ENCODE results near the gene CAPRIN1. TPM values are rescaled to one million over a fixed set of nuclear protein-coding genes. Genes with fewer than 3 reads are reported as not detected.

The CAPRIN1 gene
- total and polyA plus RNA-seq, 2 of the 8 experiments (the other 6 are each of a cell fraction or from before 2014, with no cell fraction given): 221 to 317 TPM

DNA sequence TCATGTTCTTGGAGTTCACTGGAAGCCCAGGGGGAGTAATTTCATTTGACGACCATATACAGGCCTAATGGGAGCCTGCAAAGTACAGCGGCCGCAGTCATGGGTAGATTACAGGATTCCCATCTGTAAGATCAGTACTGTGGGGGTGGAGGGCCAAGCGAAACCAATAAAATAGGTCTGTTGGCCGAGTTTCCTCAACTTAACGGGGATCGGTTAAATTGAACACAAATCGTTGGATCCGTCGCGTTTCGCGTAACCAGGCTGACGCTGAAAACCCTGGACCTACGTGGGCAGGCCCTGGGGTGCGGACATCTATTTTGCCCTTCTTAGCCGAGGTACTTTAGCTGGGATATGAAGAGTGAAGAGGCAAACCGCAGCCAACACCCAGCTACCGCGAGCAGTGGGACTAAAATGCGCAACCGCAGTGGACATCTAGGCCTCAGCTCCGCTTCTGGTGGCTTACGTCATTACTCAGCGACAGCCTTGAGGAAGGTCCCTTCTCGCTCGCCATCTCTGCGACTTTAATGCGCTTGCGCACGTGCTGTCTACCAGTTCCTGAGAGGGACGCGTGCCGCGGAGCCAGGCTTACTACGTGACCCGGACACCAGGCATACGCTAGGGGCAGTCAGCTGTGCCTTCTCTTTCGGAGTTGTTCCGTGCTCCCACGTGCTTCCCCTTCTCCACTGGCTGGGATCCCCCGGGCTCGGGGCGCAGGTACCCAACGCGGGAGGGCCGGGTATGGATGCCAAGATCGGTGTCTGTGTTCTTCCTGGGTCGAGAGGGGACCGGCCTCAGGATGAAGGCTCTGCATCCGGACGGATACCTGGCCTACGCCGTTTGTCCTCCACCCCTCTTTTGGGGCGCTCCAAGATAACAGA lies 53.8 kb downstream of the CAPRIN1 start, which contains the start of gene NAT10 (continued):
- TF ChIP-seq TAF1 (IDR thresholded peaks at IDR 0.05; ENCODE audit: low read depth, low read length): peak; percentile 96
- peak in 1 of 2 experiments; percentile 94; a peak in 2 of 4 replicates for TF ChIP-seq HDAC2 (IDR thresholded peaks at IDR 0.05; ENCODE audit: borderline replicate concordance in 1 of 2, low read depth in 2 of 2, low read length in 2 of 2)
- peak; percentile 36 for TF ChIP-seq CEBPB (IDR thresholded peaks at IDR 0.05; ENCODE audit: low read depth, low read length)
- peak; percentile 78; the same call in 1 of the 2 replicates for TF ChIP-seq JUND (IDR thresholded peaks at IDR 0.05; ENCODE audit: low read length)
- TF ChIP-seq MAFK (IDR thresholded peaks at IDR 0.05; ENCODE audit: low read depth, low read length): no peak
- no peak for TF ChIP-seq SIRT6 (IDR thresholded peaks at IDR 0.05; ENCODE audit: low read length)
- no peak for TF ChIP-seq POU5F1 (IDR thresholded peaks at IDR 0.05; ENCODE audit: low read depth, low read length)
- peak; percentile 83; the same call in 1 of the 2 replicates for TF ChIP-seq CHD2 (IDR thresholded peaks at IDR 0.05; ENCODE audit: low read length)
- TF ChIP-seq POLR2AphosphoS5 (IDR thresholded peaks at IDR 0.05; ENCODE audit: low read depth, low read length): peak; percentile 100
- TF ChIP-seq CHD1 (IDR thresholded peaks at IDR 0.05; ENCODE audit: low read depth, low read length): no peak
- no peak for TF ChIP-seq RAD21 (IDR thresholded peaks at IDR 0.05 in 1 of 2, conservative IDR thresholded peaks at IDR 0.05 in 1 of 2; ENCODE audit: low read depth in 2 of 2, low read length in 2 of 2)
- TF ChIP-seq ASH2L (IDR thresholded peaks at IDR 0.05; ENCODE audit: low read length): peak; percentile 69
- TF ChIP-seq NRF1 (IDR thresholded peaks at IDR 0.05; ENCODE audit: low read depth, low read length): peak; percentile 76
- no peak for TF ChIP-seq TEAD4 (IDR thresholded peaks at IDR 0.05; ENCODE audit: low read depth, low read length)
- TF ChIP-seq SIN3A (conservative IDR thresholded peaks at IDR 0.05 in 1 of 2, IDR thresholded peaks at IDR 0.05 in 1 of 2; ENCODE audit: low read depth in 1 of 2, low read length in 2 of 2): peak; percentile 93 to 98; a peak in 3 of 4 replicates
- TF ChIP-seq, protein P1, sequence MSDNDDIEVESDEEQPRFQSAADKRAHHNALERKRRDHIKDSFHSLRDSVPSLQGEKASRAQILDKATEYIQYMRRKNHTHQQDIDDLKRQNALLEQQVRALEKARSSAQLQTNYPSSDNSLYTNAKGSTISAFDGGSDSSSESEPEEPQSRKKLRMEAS (IDR thresholded peaks at IDR 0.05): peak; percentile 100
- no peak; the same call in 1 of the 2 replicates for TF ChIP-seq SP4 (IDR thresholded peaks at IDR 0.05; ENCODE audit: low read length)
- TF ChIP-seq SRF (IDR thresholded peaks at IDR 0.05; ENCODE audit: low read depth, low read length): peak; percentile 77
